GM12864 (cell line): Measurements from ENCODE around the gene ARFGEF3.

ENCODE experiments used
- DNase-seq: peaks from one replicate; pipeline ENCODE4 v3.0.0-alpha.2; 2011; ENCODE audit warnings: low read depth
- H3K4me3 ChIP-seq: 2 replicates; pipeline ENCODE4 v1.5.1; 2011; ENCODE audit warnings: mild to moderate bottlenecking, low read depth, low read length, control low read depth
- CTCF ChIP-seq: IDR thresholded peaks from 2 replicates; pipeline ENCODE4 v1.5.1; 2011; ENCODE audit warnings: low read depth, mild to moderate bottlenecking, moderate library complexity, low read length, control low read depth, inconsistent platforms; ENCODE audit errors: missing control alignments

Gene ARFGEF3

GRCh38 chr6:138226700-138227315 is 65.1 kb downstream of the ARFGEF3 start:
- TF ChIP-seq CTCF = no peak
- H3K4me3 ChIP-seq = no peak overlapping the region
- no peak for DNase-seq

GRCh38 chr6:138227316-138227781 is 65.6 kb downstream of the ARFGEF3 start:
- no peak for DNase-seq
- no peak for TF ChIP-seq CTCF
- H3K4me3 ChIP-seq = no peak overlapping the region

- TF ChIP-seq CTCF = no peak
- H3K4me3 ChIP-seq = no peak overlapping the region
- DNase-seq = no peak
Measured at GRCh38 chr6:138229072-138229471, 67.3 kb downstream of the ARFGEF3 start.

- no peak for DNase-seq
- TF ChIP-seq CTCF = no peak
- no peak overlapping the region for H3K4me3 ChIP-seq
Measured at GRCh38 chr6:138229663-138230179, 68.0 kb downstream of the ARFGEF3 start.

GRCh38 chr6:138230221-138230620 is 68.5 kb downstream of the ARFGEF3 start:
- no peak for TF ChIP-seq CTCF
- H3K4me3 ChIP-seq = no peak overlapping the region
- no peak for DNase-seq

GRCh38 chr6:138230759-138231380 is 69.1 kb downstream of the ARFGEF3 start:
- H3K4me3 ChIP-seq = no peak overlapping the region
- DNase-seq = no peak
- no peak for TF ChIP-seq CTCF
